NCI-H2227 (cell line): ENCODE data around the gene GPC5.
"Not testable (repeated sequence)": the region's sequence is repeated elsewhere in the genome, so short reads cannot be mapped to it uniquely, and the experiment has no call there.

Source experiments
- DNase-seq: peaks from one replicate; lab custom pipeline; 2025; ENCODE audit not compliant: unreplicated experiment; lab: John Stamatoyannopoulos, UW

Gene GPC5

DNA sequence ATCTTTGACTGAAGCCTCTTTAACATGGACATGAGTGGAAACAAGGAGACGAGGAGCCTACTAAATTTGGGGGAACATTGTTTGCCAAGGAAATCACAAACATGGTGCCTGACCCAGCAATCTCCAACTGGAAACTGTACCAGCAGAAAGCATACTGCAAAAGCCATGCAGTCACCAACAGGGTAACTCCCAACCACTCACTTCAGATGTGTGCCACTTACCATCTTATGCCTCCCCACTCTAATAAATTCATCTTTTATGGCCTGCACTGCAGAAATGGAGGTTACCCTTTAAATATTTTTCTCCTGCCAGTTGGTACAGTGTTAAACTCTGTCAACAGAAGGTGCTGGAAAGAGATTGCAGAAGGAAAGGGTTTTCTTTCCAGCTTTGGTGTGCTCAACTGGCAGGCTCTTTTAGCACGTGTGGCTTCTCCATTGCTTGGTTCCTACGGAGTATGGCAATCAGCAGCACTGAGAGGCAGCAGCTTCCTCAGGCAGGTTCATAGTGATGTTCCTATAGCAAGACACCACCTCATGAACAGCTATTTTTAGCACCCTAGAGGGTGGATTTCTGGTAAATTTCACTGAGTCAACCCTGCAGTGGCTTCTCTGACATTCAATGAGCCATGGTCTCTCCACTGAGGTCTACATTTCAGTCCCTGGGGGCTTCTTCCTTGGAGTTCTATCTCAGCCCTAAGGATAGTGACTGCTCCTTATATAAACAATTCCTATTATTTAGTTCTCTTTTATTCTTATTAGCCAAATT lies 29.6 kb upstream of the GPC5 start:
- DNase-seq = no peak

DNA sequence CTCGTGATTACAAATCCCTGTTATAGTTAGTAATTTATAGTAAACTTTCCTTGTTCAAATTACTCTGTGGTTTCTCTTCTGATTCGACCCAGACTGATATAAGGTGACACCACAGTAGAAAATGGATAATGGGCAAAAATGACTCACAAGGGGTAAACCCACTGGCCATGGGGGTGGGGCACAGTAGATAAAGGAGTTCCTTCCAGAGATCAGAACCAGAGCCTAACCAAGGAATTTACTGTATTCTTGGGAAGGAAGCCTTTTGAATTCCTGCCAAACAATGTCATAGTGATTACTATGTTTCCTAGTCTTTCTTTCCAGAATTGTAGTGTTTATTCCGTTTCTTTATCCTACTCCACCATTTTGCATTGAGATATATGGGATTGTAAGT lies 29.0 kb upstream of the GPC5 start:
- no peak for DNase-seq

DNA sequence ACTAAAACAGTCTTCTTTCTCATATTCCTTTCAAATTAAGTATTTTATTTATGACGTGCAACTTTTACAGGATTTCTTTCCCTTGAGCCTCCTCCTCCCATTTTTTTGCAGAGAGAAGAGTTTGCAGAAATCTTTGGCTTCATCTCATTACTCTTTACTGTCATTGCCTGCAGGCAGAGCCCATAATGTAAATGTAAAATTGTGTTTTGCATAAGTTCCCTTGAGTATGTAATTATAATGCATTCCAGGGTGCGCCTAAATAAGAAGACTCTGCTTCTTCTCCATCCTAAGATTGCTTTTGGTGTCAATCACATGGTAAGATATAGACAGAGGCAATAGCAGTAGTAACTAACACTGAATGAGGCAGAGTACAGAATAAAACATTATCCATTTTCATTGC lies 27.9 kb upstream of the GPC5 start:
- DNase-seq = no peak

DNA sequence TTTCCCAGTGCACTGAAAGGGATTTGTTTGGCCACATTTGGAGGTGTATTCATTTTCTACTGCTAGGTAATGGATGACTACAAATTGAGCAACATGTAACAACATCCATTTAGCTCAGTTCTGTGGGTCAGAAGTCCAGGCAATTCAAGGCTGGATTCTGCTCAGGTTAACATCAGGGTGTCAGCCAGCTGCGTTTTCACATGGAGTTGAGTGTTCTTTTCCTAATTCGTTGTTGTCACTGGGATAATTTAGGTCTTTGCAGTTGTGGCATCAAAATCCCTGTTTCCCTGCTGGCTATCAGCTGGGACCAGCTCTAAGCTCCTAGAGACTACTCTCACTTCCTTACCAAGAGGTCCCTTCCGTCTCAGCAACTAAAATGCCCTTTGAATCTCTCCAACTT lies 25.5 kb upstream of the GPC5 start:
- no peak for DNase-seq

DNA sequence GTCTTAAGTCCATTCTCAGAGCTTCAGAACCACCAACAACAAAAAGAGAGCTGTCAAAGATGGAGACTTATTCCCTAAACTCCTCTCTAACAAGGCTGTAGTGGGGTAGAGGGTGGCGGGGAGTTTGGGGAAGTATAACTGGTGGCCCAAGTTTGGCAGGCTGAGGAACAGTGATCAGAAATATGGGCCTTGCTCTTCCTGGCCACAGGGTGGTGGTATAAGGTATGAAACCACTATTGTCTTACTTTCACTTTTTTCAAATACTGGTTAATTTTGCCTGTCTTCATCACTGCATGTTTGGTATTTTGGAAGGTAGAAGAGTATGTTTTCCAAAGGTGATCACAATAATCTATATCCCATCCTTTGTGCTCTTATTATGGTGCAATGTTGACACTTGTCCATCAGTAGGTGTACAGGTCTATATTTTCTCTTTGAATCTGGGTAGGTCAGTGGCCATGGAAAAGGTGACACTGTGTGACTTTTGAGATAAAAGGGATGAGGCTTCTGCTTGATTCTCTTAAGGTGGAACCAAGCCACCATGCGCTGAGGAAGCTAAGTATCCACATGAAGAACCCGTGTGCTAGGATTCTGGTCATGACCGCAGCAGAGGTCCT lies 23.2 kb upstream of the GPC5 start:
- no peak for DNase-seq

DNA sequence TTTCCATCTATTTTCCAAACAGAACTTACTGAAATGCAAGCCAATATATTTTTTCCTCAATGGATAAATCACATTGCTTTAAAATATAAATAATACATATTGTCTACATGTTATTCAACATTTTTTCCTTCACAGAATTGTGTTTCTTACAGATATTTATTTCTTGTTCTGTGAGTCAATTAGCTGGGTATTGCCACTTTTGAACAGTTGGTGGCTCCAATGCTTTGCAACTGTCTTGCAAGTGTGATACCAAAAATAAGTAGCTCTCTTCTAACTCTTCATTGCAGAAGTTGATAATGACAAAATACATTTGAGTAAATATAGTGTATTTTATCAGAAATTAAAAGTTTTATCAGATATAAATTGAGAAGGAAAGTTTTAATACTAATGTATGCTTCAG lies 17.1 kb upstream of the GPC5 start:
- no peak for DNase-seq

DNA sequence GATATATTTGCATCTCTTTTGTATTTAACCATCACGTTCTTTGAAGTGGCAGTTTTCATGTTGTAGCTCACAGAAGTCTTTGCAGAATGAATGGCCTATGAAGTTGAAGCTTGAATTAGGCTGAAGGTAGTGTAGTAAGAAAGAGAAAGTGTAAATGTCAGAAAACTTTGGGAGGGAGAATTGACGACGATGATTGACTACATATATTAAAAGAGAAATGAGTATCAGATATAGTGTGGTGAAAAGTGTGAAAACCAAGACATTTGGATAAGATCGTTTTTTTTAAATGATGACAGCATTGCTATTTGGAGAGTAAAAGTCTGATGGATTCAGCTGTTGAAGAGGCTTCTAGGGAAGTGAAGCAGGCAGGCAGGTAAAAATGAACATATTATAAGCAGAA lies 14.6 kb upstream of the GPC5 start:
- no peak for DNase-seq

DNA sequence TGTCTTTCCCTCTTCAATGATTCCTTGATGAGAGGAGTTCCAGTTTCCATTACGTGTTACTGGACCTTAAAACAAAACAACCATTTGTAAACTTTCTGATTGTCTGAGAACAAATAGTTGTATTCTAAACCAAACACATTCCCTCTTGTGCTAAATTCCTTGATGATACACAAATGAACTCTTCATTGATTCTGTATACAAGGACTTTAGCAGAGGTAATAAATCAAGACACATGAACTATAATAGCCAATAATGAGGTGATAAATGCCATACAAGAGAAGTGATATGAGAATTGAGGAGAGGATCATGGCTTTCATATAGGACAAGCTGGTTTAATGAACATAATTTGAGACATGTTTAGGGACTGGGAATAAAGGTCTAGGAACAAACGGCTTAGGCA lies 13.5 kb upstream of the GPC5 start:
- no peak for DNase-seq

DNA sequence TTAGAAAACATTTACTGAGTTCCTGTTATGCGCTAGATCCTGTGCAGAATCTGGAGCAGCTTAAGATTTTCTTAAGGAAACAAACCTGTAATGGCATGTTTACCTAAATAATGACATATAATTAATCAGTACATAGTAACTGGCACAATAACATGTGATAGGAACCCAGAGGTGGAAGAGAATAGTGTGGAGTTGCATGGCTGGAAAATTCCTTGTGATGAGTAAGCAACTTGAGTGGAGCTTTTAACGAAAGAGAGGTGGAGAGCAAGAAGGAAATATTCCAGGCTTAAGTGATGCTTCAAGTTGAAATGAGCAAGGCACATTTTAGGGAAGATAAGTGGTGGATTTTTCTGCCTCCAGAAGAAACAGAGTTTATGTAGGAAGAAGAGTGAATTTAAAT lies 9.2 kb upstream of the GPC5 start:
- no peak for DNase-seq

DNA sequence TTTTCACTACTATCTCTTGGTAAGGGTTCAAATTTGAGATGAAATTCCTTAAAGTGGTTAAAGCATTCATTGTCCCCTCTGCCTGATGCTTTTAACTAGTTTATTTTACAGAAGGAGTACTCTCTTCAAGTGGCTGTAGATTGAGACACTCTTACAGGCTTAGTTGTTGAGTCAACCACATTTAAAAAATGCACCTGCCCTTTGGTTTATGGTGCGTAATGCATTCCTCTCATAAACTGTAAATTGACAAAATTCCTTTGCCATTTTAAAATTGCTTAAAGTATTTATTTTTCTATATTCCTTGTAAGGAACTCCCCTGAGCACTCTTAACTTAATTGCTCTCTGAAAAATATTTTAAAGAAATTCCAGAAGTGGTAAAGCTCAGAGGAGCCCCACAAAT lies 826 bp upstream of the GPC5 start:
- no peak for DNase-seq

DNA sequence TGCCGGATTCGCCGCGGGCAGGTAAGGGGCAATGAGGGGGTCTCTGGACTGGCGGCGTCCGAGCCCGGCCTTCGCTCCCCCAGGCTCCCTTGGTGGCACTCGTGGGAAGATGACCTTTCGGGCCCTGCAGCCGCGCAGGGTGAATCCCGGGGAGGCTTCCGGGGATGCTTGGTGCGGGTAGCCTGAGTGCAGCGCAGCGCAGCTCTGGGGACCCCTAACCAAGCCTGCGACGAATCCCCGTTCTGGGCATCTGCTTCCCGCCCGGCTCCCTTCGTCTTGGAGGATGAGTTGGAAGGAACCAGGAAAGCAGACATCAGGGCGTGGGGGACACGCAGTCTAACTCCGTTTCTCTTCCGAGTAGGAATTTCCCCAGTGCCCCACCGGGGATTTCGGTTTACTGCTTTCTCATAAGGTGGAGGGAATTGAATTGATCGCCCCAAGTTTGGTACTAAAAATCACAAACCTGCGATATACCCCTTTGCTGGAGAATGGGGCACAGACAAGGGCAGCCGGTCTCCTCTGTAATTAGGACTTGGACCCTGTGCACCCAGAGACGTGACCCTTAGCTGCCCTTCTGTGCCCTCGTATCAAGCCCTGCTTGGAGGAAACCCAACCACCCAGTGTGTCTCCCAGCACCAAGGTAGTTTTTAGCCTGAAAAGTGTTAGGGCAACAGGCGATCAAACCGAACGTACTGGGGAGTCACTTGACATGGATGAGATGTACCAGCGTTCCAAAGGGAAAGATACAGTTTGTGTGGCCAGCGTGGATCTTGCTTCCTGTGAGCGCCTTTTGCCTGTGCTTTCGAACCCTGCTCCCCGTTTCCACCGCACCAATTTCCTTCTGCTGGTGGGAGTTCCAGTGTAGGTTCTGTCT lies 1.0 kb downstream of the GPC5 start:
- DNase-seq = no peak

DNA sequence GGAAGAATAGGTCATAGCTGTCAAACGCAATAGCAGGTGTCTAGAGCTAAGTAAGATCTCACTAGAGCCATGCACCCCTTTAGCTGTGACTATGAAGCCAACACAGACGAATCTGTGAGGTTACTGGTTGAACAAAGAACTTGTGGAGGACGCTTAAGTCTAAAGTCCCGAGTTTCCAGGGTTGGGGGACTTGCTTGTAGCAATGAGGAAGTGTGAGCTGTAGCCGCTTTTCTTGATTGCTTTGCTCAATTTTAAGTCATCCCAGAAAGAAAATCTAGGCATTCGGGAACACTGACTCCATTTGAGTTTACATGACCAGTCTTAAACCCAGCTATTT lies 1.6 kb downstream of the GPC5 start:
- no peak for DNase-seq

DNA sequence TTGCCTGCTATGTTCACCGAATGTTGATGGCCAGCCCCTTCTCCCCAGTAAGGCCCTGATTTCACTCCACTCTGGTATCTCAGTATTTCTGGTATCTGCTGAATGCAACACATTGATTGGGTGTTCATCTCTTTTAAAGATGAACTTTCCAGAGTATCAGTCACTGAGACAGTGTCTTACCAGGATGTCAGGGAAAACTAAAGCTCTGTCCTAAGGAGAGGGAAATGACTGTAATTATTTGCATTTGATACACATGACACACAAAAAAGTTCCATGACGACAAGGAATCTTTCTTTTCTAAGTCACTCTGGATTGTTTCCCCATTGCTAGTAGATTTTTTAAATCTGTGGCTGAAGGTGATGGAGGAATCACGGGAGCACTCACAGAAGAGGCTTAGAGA lies 2.2 kb downstream of the GPC5 start:
- DNase-seq = no peak

DNA sequence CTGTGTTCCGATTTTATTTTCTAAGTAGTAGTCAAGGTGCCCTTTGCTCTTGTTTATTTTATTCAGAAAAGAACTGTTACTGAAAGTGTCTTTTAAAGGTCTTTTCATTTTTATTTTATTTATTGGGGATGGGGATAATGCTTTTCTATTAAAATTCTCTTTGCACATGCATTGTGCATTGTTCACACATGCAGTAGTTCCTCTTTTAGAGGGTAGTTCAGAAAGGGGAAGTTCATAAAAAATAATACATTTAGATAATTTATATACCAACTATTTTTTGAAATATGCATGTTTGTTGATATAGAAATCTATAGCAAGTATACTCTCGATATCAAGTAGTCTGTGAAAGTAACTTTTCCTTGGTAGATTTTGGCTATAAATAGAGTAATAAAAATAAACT lies 3.5 kb downstream of the GPC5 start:
- DNase-seq = no peak

DNA sequence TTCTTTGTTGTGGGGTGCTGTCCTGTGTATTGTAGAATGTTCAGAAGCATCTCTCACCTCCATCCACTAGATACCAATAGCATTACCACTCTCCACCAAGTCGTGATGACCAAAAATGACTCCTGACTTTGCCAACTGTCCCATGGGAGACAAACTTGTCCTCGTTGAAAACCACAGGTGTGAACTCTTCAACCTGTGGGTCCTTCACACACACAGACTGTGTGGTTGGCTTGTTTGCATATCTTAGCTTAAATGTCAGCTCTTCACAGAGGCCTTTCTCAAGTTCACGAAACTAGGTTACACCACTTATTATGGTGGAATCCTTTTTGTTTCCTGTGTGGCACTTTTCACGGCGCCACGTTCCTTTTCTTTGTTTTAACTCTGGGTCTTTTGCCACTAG lies 6.8 kb downstream of the GPC5 start:
- DNase-seq = no peak

DNA sequence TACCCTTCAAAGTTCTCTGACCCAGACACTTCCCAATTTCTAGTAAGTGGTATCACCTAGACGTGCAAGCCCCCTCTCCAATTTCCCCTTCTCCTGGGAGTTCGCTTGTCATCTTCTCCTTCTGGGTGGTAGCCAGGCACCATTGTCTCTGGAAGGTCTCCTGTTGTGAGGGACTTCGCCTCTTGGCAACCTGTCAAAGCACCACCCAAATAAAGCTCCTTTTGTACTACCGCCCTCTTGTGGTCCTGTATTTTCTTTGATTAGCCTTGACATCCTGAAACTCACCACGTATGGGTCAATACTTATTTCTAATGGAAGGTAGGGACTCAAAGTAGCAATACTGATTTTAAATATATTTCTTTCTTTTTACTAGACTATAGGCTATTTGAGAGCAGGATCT lies 8.2 kb downstream of the GPC5 start:
- DNase-seq = peak; percentile 21

DNA sequence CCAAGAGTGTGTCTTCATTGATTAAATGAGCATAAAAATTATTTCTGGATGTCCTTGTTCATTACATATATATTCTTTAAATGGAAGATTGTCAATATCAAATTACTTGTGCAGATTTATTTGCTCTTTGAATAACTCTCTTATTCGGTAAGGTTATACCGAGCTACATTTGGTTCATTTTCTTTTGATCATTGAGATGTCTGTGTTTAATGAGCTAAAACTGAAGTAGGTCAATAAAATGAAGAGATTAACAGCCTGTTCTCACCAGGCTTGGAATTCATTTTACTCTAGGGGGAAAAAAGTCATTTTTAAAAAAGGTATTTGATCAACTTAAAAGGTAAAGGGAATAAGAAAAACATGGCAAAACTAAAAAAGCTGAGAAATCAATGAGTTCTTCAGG lies 10.6 kb downstream of the GPC5 start:
- no peak for DNase-seq

DNA sequence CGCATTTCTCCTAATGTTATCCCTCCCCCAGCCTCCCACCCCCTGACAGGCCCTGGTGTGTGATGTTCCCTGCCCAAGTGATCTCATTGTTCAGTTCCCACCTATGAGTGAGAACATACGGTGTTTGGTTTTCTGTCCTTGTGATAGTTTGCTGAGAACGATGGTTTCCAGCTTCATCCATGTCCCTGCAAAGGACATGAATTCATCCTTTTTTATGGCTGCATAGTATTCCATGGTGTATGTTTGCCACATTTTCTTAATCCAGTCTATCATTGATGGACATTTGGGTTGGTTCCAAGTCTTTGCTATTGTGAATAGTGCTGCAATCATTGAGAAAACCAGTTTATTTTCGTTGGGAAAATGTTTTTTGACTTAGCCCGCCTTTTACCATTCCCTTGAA lies 18.2 kb downstream of the GPC5 start:
- not testable (repeated sequence) for DNase-seq

DNA sequence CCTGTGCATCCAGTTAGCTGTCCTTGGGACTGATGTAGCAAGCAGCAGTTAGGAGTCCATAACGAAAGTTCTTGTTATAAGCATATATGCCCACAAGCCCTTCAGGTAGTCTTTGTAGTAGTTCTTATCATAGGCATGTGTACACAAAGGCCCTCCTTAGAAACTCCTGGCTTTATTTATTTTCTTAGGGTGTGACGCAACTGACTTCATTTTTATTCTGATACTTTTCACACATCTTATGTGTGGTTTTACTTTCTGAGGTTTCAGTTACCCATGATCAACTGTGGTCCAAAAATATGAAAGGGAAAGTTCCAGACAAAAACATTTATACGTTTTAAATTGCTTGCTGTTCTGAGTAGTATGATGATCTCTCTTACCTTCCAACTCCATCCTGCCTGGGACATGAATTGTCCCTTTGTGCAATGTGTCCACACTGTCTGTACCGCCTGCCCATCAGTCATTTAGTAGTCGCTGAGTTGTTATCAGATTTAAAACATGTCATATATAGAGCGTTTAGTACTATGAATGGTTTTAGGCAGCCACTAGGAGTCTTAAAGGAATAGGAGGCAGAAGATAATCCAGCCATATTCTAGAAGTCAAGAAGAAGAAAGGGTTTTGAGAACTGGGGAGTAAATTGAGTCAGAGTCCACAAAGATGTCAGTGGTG lies 19.4 kb downstream of the GPC5 start:
- no peak for DNase-seq

DNA sequence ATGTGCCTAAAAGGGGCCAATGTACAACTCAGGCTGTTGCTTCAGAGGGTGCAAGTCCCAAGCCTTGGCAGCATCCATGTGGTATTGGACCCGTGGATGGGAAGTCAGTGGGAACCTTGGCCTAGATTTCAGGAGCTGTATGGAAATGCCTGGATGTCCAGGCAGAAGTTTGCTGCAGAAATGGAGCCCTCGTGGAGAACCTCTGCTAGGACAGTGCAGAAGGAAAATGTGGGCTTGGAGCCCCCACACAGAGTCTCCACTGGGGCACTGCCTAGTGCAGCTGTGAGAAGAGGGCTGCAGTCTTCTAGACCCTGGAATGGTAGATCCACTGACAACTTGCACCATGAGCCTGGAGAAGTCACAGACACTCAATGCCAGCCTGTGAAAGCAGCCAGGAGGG lies 28.5 kb downstream of the GPC5 start:
- no peak for DNase-seq

DNA sequence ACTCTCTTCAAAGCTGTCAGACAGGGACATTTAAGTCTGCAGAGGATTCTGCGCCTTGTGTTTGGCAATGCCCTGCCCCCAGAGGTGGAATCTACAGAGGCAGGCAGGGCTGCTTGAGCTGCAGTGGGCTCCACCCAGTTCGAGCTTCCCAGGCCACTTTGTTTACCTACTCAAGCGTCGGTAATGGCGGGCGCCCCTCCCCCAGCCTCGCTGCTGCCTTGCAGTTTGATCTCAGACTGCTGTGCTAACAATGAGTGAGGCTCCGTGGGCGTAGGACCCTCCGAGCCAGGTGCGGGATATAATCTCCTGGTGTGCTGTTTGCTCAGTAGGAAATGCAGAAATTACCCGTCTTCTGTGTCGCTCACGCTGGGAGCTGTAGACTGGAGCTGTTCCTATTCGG lies 40.3 kb downstream of the GPC5 start:
- not testable (repeated sequence) for DNase-seq

DNA sequence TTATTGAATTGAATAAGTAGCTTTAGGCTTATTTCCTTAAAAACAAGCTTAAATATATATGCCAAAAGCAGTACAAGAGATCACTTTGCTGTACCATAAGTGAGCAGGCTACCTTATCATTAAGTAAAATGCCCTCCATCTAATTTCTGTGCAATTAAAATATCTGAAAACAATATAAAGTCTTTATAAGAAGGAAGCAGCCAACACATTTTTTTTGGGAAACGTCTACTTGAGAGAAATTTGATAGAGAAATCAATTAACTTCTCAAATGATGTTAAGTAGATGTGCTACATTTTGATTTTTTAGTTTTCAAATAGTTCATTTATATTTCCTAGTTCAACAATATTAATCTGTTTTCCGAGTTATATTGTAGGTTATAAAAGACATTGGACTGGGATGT lies 52.5 kb downstream of the GPC5 start:
- no peak for DNase-seq
